ENCODE measurements around the gene DCTN5.
A peak's percentile ranks its signal among the peaks of the same experiment; 100 is the strongest.

The DCTN5 gene

DNA sequence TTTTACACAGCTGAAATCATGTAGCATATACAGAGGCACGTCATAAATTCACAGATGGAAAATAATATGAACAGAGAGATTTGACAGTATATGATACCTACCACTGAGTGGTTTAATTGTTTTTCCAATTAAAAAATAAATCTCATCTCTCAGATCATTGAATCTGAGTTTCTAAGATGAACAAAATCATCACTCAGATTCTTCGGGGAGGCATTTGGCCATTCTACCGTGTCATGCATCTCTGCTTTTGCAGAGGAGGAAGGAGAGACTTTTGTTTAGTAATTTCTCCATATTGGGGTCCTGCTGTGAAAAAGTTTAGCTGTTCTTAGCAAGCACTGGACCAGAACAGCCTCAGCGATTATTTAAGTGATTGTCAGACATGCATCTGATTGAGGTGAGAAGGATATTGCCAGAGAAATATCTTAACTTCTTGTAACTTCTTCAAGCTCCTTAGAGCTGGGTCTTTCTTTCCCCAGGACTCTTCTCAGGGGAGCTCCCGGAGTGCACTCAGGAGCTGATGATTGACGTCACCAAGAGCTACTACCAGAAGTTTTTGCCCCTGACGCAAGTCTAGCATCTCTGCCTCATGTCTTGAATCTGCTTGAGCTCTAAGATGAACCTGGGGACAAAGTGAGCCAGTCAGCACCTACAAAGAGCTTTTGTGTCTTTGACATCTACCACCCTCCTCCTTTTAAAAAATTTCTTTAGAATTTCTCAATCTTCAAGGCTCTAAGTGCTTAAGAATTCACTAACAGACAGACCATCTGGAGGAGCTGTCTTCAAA is 25.5 kb downstream of the DCTN5 start:
- Histone ChIP-seq H3K36me3 (ENCODE audit: control insufficient read depth, insufficient read depth, low read length) (peaks cover 96% of the 10 kb centered on the region), H3K27ac (ENCODE audit: low read depth, low read length) (no peak overlapping the region), H3K9me3 (ENCODE audit: control insufficient read depth, insufficient read depth, low read depth, low read length) (no peaks in the 10 kb centered on the region), H3K4me1 (ENCODE audit: control insufficient read depth, insufficient read depth, low read length) (no peaks in the 10 kb centered on the region), H3K27me3 (ENCODE audit: control insufficient read depth, insufficient read depth, low read length) (no peaks in the 10 kb centered on the region), H3K9ac (ENCODE audit: low read length) (no peak overlapping the region), H3K4me3 (ENCODE audit: low read depth, low read length) (no peak overlapping the region)

DNA sequence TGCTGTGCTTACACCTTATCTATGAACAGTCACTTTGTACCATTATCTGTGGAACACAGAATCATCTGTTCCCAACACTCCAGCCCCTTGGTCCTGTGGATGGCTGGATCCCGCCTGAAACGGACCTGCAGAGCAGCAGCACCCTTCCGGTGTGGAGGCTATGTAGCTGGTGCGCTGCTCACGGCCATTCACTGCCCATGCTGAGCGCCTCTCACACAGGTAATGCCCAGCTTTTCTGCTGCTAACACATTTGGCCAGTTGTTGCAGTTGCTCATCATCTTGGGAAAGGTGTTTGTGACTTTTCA is 26.0 kb downstream of the DCTN5 start:
- Histone ChIP-seq H3K4me3 (ENCODE audit: low read depth, low read length) (no peak overlapping the region), H3K27ac (ENCODE audit: low read depth, low read length) (no peak overlapping the region), H3K9ac (ENCODE audit: low read length) (no peak overlapping the region), H3K9me3 (ENCODE audit: control insufficient read depth, insufficient read depth, low read depth, low read length) (no peaks in the 10 kb centered on the region), H3K36me3 (ENCODE audit: control insufficient read depth, insufficient read depth, low read length) (peaks cover 96% of the 10 kb centered on the region), H3K27me3 (ENCODE audit: control insufficient read depth, insufficient read depth, low read length) (no peaks in the 10 kb centered on the region), H3K4me1 (ENCODE audit: control insufficient read depth, insufficient read depth, low read length) (no peaks in the 10 kb centered on the region)

DNA sequence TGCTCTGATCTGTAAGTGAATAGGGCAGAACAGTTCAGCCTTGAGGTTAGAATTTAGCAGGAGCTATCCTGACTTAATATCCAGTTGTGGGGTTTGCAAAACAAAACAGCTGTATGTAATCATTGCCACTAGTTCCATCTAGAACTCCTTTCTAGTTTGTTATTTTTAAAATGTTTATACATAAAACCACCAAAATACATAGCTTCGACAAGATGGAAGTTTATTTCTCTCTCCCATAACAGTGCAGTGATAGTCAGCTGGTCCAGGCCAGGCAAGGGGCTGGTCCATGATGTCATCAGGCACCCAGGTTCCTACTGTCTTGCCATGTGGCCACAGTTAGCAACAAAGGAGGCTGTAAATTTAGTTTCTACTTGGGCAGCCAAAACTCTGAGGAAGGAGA is 27.0 kb downstream of the DCTN5 start:
- H3K4me3 ChIP-seq (ENCODE audit: low read depth, low read length), result no peak overlapping the region
- no peaks in the 10 kb centered on the region for H3K4me1 ChIP-seq (ENCODE audit: control insufficient read depth, insufficient read depth, low read length)
- H3K36me3 ChIP-seq (ENCODE audit: control insufficient read depth, insufficient read depth, low read length), result peaks cover 89% of the 10 kb centered on the region

GRCh38 chr16:23668873-23669272 is 27.6 kb downstream of the DCTN5 start:
- Histone ChIP-seq H3K36me3 (ENCODE audit: control insufficient read depth, insufficient read depth, low read length) (peaks cover 86% of the 10 kb centered on the region), H3K4me1 (ENCODE audit: control insufficient read depth, insufficient read depth, low read length) (no peaks in the 10 kb centered on the region)

More for the DNA sequence above, 27.0 kb downstream of the DCTN5 start:
- Histone ChIP-seq H3K27me3 (ENCODE audit: control insufficient read depth, insufficient read depth, low read length) (no peaks in the 10 kb centered on the region), H3K27ac (ENCODE audit: low read depth, low read length) (no peak overlapping the region), H3K9ac (ENCODE audit: low read length) (no peak overlapping the region), H3K9me3 (ENCODE audit: control insufficient read depth, insufficient read depth, low read depth, low read length) (no peaks in the 10 kb centered on the region)

GRCh38 chr16:23670137-23670776 is 29.0 kb downstream of the DCTN5 start:
- H3K4me1 ChIP-seq (ENCODE audit: control insufficient read depth, insufficient read depth, low read length), result no peaks in the 10 kb centered on the region
- no peak overlapping the region for H3K9ac ChIP-seq (ENCODE audit: low read length)
- H3K27ac ChIP-seq (ENCODE audit: low read depth, low read length), result no peak overlapping the region
- peaks cover 84% of the 10 kb centered on the region for H3K36me3 ChIP-seq (ENCODE audit: control insufficient read depth, insufficient read depth, low read length)
- no peaks in the 10 kb centered on the region for H3K27me3 ChIP-seq (ENCODE audit: control insufficient read depth, insufficient read depth, low read length)
- H3K9me3 ChIP-seq (ENCODE audit: control insufficient read depth, insufficient read depth, low read depth, low read length), result no peaks in the 10 kb centered on the region
- no peak overlapping the region for H3K4me3 ChIP-seq (ENCODE audit: low read depth, low read length)

More at GRCh38 chr16:23668873-23669272, 27.6 kb downstream of the DCTN5 start:
- Histone ChIP-seq H3K27me3 (ENCODE audit: control insufficient read depth, insufficient read depth, low read length) (no peaks in the 10 kb centered on the region), H3K4me3 (ENCODE audit: low read depth, low read length) (no peak overlapping the region), H3K9me3 (ENCODE audit: control insufficient read depth, insufficient read depth, low read depth, low read length) (no peaks in the 10 kb centered on the region), H3K27ac (ENCODE audit: low read depth, low read length) (no peak overlapping the region), H3K9ac (ENCODE audit: low read length) (no peak overlapping the region)

DNA sequence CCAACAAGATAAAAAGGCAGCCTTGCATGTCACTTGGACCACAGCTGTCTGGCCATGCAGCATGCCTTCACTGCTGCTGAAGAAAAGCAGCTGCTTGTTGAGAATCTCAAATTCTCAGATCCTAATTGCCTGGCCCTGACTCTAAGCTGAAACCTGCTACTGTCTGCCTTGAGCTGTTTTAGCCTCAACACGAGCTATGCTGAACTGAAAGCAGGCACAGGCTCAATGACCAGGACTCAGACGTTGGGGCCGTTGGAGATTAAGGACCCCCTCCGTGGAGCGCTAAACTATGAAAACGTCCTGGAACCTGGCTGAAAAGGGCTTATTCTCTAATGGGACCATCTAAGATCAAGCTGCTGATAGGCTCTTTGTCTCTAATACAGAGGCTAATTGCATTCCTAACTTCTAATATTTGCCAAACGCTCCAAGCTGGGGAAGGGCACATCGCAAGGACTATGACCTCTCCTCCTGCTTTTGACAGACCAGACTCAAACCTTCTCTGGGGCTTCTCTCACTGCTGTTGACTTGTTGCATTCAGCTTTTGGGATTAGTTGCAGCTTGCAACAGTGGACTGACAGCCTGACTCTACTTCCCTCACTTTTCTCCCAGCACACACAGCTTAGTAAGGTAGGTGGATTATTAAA is 32.8 kb downstream of the DCTN5 start:
- Histone ChIP-seq H3K9me3 (ENCODE audit: control insufficient read depth, insufficient read depth, low read depth, low read length) (no peaks in the 10 kb centered on the region), H3K4me3 (ENCODE audit: low read depth, low read length) (no peak overlapping the region), H3K9ac (ENCODE audit: low read length) (no peak overlapping the region), H3K4me1 (ENCODE audit: control insufficient read depth, insufficient read depth, low read length) (peaks cover 4% of the 10 kb centered on the region; the same call in 1 of the 2 replicates), H3K27ac (ENCODE audit: low read depth, low read length) (no peak overlapping the region), H3K36me3 (ENCODE audit: control insufficient read depth, insufficient read depth, low read length) (peaks cover 47% of the 10 kb centered on the region), H3K27me3 (ENCODE audit: control insufficient read depth, insufficient read depth, low read length) (no peaks in the 10 kb centered on the region)

DNA sequence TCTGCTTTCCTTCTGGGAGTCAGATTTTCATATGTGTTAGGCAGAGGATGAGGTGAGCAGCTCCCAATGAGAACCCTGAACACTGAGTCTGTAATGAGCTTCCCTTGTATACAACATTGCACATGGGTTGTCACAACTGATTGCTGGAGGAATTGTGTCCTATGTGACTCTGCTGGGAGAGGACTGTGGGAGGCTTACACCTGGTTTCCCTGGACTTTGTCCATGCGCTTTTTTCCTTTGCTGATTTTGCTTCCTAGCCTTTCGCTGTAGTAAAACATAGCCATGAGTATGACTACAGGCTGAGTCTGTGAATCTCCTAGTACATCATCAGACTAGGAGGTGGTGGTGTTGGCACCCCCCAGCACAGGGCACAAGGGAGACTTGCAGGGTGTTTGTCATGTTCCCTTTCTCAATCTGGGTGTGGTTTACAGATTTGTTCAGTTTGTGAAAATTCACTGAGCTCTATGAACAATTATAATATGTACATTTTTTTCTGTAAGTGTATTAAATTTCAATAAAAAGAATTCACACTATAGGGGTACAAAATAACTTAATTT is 35.7 kb downstream of the DCTN5 start:
- H3K27ac ChIP-seq (ENCODE audit: low read depth, low read length), result no peak overlapping the region

GRCh38 chr16:23678430-23679273 is 37.4 kb downstream of the DCTN5 start, which contains the start of gene PLK1:
PLK1 (plus strand) TSS chr16:23678889; CDS start chr16:23678933, 44 bp downstream.
- H3K4me1 ChIP-seq (ENCODE audit: control insufficient read depth, insufficient read depth, low read length), result peaks cover 14% of the 10 kb centered on the region
- no peaks in the 10 kb centered on the region for H3K9me3 ChIP-seq (ENCODE audit: control insufficient read depth, insufficient read depth, low read depth, low read length)
- no peaks in the 10 kb centered on the region for H3K27me3 ChIP-seq (ENCODE audit: control insufficient read depth, insufficient read depth, low read length)
- peaks cover 55% of the 10 kb centered on the region for H3K36me3 ChIP-seq (ENCODE audit: control insufficient read depth, insufficient read depth, low read length)
- peak within 1 kb of the TSS; percentile 98 for H3K9ac ChIP-seq (ENCODE audit: low read length)
- H3K27ac ChIP-seq (ENCODE audit: low read depth, low read length), result peak within 1 kb of the TSS; percentile 90
- peak within 1 kb of the TSS; percentile 99 for H3K4me3 ChIP-seq (ENCODE audit: low read depth, low read length)

More for the DNA sequence above, 35.7 kb downstream of the DCTN5 start:
- no peak overlapping the region for H3K4me3 ChIP-seq (ENCODE audit: low read depth, low read length)
- H3K27me3 ChIP-seq (ENCODE audit: control insufficient read depth, insufficient read depth, low read length), result no peaks in the 10 kb centered on the region
- no peak overlapping the region for H3K9ac ChIP-seq (ENCODE audit: low read length)
- H3K4me1 ChIP-seq (ENCODE audit: control insufficient read depth, insufficient read depth, low read length), result peaks cover 14% of the 10 kb centered on the region
- peaks cover 45% of the 10 kb centered on the region for H3K36me3 ChIP-seq (ENCODE audit: control insufficient read depth, insufficient read depth, low read length)
- H3K9me3 ChIP-seq (ENCODE audit: control insufficient read depth, insufficient read depth, low read depth, low read length), result no peaks in the 10 kb centered on the region

DNA sequence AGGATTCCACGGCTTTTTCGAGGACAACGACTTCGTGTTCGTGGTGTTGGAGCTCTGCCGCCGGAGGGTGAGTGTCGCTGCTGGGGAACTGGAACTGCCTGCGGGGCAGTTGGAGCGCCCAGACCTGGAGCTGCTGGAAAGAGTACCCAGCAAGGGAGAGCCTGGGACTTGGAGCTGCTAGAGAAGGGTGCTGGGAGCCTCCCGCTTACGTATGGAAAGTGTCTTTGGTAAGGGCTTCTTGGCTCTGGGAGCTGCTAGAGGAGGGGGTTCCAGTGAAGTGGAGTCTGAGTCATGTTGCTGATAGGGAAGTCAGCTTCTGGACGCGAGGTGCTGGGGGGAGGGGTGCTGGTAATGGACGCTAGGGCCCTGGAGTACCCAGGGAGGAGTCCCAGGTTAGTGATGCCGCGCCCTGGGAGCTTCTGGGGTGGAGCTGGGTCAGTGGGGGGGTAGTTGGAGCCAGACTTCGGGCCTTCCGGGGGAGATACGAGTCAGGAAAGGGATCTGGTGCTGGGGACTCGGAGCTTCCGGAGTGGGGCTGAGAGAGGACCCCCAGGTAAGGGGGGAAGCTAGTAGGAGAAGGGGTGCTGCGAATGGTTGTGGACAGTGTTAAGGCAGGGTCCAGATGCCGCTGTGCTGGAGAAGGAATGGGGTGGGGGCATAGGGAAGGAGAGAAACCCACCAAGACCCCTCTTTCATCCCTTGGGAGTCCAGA is 38.2 kb downstream of the DCTN5 start:
- Histone ChIP-seq H3K9ac (ENCODE audit: low read length) (peak overlapping the region; percentile 98), H3K4me1 (ENCODE audit: control insufficient read depth, insufficient read depth, low read length) (peaks cover 14% of the 10 kb centered on the region), H3K9me3 (ENCODE audit: control insufficient read depth, insufficient read depth, low read depth, low read length) (no peaks in the 10 kb centered on the region), H3K36me3 (ENCODE audit: control insufficient read depth, insufficient read depth, low read length) (peaks cover 56% of the 10 kb centered on the region), H3K27ac (ENCODE audit: low read depth, low read length) (peak overlapping the region; percentile 90; the same call in 1 of the 2 replicates), H3K4me3 (ENCODE audit: low read depth, low read length) (peak overlapping the region; percentile 99), H3K27me3 (ENCODE audit: control insufficient read depth, insufficient read depth, low read length) (no peaks in the 10 kb centered on the region)

- H3K4me3 ChIP-seq (ENCODE audit: low read depth, low read length), result peak overlapping the region; percentile 99
- peaks cover 56% of the 10 kb centered on the region for H3K36me3 ChIP-seq (ENCODE audit: control insufficient read depth, insufficient read depth, low read length)
- no peaks in the 10 kb centered on the region for H3K27me3 ChIP-seq (ENCODE audit: control insufficient read depth, insufficient read depth, low read length)
- no peaks in the 10 kb centered on the region for H3K9me3 ChIP-seq (ENCODE audit: control insufficient read depth, insufficient read depth, low read depth, low read length)
- H3K27ac ChIP-seq (ENCODE audit: low read depth, low read length), result no peak overlapping the region
- H3K4me1 ChIP-seq (ENCODE audit: control insufficient read depth, insufficient read depth, low read length), result peaks cover 14% of the 10 kb centered on the region
- H3K9ac ChIP-seq (ENCODE audit: low read length), result peak overlapping the region; percentile 98
Measured at GRCh38 chr16:23679986-23680336, 38.7 kb downstream of the DCTN5 start.
